A204.1 (cell line): Measurements from ENCODE around the gene APLP1.
"Not testable (repeated sequence)": the region's sequence is repeated elsewhere in the genome, so short reads cannot be mapped to it uniquely, and the experiment has no call there.

Source experiments
- FAIRE-seq: peaks from 2 replicates; lab custom pipeline; 2012; peaks lifted over from hg19 to GRCh38; lab: Jason Lieb, UNC

Gene APLP1

DNA sequence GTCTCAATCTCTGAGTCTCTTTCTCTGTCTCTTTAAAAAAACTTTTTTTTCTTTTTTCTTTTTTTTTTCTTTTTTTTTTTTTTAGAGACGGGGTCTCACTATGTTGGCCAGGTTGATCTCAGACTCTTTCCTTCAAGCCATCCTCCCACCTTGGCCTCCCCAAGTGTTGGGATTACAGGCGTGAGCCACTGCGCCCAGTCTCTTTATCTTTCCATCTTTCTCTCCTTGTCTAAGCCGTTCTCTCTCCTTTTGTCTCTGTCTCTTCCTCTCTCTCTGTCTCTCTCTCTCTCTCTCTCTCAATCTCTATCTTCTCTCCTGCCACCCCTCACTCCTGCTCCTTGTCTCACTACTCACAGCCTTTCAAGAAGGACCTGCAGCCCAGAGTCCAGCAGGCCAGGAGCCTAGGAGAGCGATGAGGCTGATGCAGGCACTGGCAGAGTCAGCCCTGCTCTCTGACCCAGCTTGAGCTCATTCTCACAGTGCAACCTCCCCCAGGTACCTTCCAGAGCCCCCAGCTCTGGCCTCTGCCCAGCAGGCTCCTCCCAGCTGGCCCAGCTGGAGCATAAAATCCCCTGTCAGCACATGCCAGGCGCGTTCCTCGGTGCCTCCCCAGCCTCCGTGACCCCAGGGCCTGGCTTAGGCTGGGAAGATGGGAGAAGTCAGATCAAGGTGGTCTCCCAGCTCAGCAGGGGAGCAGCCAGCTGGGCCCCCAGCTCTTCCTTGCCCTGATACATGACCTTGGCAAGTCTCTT lies 16.2 kb upstream of the APLP1 start, which contains the start of gene NPHS1:
Gene NPHS1, minus strand, starts transcription at position 476 of the 752 bp plus-strand sequence. CDS start 667 bp downstream, outside the sequence.
- FAIRE-seq, result no peak

- FAIRE-seq, result no peak
Observed at GRCh38 chr19:35853038-35853756, 15.2 kb upstream of the APLP1 start.

GRCh38 chr19:35856546-35857149 lies 11.7 kb upstream of the APLP1 start, which contains the start of gene KIRREL2:
KIRREL2 (plus strand) TSS chr19:35856911; CDS start chr19:35857120, 209 bp downstream.
- no peak for FAIRE-seq

DNA sequence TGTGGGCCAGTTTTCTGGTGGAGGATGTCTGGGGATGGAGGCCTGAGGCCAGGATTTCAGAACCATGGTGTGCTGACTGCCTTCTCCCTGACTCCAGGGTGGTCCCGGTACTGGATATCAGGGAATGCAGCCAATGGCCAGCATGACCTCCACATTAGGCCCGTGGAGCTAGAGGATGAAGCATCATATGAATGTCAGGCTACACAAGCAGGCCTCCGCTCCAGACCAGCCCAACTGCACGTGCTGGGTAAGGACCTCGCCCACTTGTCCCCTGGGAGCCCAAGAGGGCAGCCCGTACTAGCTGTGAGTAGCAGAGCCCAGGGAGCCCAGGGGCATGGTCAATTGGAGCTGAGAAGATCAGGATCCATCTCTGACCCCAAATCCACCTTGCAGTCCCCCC lies 10.1 kb upstream of the APLP1 start:
- FAIRE-seq, result no peak

GRCh38 chr19:35859414-35859813 lies 9.0 kb upstream of the APLP1 start:
- FAIRE-seq, result no peak

DNA sequence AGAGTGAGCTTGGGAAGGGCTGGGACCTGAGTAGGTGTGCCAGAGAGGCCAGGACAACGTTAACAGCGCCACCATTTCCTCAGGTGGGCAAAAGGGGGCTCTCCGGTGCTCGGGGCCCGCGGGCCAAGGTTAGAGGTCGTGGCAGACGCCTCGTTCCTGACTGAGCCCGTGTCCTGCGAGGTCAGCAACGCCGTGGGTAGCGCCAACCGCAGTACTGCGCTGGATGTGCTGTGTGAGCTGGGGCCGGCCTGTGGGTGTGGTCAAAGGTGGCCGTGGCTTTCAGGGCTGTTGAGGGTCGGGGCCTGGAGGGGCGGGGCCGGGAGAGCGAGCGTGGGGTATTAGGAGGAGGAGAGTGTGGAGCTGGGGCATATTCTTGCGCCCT lies 7.9 kb upstream of the APLP1 start:
- no peak for FAIRE-seq

GRCh38 chr19:35860818-35861639 lies 7.3 kb upstream of the APLP1 start:
- no peak for FAIRE-seq

DNA sequence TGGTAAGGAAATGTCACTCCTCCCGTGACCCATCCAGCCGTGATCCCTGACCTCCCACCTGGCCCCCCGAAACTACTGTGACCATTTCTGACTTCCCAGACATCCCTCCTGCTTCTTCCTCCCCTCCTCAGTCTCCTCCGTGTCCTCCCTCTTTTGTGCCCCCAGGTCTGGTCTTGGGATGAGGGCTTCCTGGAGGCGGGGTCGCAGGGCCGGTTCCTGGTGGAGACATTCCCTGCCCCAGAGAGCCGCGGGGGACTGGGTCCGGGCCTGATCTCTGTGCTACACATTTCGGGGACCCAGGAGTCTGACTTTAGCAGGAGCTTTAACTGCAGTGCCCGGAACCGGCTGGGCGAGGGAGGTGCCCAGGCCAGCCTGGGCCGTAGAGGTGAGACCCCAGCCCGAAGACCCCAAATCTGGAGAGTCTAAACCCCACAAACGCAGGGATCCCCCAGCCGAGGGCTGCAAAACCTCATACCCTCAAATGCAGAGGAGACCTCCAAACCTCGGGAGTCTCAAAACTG lies 6.7 kb upstream of the APLP1 start:
- FAIRE-seq, result no peak

DNA sequence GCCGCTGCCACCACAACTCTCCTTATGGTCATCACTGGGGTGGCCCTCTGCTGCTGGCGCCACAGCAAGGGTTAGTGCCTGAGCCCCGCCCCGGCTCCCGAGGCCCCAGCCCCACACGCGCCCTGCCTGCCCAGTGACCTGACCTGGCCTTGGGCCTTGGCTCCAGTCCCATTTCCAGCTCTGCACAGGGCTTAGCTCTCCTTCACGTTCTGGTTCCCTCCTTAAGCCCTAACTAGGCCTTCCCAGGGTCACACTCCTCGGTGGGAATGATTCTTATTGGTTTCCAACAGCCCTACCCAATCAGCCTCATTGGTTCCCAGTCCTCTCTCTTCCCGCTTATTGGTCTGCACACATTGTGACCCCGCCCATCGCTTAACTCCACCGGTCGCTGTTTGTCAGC lies 5.8 kb upstream of the APLP1 start:
- FAIRE-seq, result no peak

- FAIRE-seq, result no peak
Observed at GRCh38 chr19:35863018-35863417, 5.4 kb upstream of the APLP1 start.

DNA sequence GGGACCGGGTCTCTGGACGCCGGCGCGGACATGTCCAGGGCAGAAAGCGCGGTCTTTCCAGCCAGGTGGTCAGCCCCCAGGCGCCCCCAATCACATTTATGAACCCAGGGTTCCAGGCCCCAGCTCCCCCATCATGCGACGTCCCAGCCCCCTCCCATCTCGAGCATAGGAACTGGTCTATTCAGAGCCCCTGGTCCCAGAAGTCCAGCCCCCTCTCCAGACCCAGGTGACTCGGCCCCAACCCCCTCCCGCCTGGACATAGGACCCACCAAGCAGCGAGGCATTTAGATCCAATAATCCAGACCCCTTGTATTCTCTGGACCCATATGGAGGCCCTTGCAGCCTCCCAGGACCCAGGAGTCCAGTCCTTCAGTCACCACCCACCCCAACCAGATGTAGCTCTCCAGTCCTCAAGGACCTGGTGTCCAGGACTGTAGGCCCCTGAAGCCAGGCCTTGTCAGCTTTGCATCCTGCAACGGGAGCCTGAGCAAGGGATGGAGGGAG lies 501 bp downstream of the APLP1 start:
- FAIRE-seq, result no peak

DNA sequence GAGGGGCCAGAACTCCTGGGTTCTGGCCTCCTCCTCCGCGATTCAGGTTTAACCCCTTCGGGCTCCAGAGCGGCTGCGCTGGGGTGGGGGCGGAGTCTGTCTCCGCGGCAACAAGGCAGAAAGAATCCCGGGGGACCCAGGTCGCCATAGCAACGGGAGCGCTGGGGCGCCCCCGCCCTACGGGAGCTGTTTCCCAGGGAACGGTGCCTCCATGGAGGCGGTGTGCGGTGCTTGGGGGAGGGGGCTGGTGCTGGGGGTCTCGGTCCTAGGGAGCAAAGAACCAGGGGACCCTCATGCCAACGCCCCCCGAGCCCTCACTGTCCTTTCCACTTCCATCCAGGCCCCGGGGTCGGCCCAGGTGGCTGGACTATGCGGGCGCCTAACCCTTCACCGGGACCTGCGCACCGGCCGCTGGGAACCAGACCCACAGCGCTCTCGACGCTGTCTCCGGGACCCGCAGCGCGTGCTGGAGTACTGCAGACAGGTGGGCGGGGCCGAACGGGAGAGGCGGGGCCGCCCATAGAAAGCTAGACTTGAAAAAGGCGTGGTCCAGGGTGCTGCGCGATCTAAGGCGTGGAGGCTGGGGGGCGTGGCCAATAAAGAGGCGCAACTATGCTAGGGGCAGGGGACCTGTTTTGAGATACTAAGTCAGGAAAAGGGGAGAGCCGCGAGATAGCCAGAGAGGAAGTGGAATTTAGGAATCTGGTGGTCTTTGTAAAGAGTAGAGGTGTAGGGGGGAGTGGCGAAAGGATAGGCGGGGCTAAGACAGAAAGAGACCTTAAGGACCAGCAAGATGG lies 1.2 kb downstream of the APLP1 start:
- FAIRE-seq, result peak; percentile 79

GRCh38 chr19:35870124-35870736 lies 1.9 kb downstream of the APLP1 start:
- not testable (repeated sequence) for FAIRE-seq

GRCh38 chr19:35870798-35871197 lies 2.4 kb downstream of the APLP1 start:
- no peak for FAIRE-seq

GRCh38 chr19:35871611-35872010 lies 3.2 kb downstream of the APLP1 start:
- FAIRE-seq, result no peak

- no peak for FAIRE-seq
Observed at GRCh38 chr19:35872180-35872579, 3.8 kb downstream of the APLP1 start.

DNA sequence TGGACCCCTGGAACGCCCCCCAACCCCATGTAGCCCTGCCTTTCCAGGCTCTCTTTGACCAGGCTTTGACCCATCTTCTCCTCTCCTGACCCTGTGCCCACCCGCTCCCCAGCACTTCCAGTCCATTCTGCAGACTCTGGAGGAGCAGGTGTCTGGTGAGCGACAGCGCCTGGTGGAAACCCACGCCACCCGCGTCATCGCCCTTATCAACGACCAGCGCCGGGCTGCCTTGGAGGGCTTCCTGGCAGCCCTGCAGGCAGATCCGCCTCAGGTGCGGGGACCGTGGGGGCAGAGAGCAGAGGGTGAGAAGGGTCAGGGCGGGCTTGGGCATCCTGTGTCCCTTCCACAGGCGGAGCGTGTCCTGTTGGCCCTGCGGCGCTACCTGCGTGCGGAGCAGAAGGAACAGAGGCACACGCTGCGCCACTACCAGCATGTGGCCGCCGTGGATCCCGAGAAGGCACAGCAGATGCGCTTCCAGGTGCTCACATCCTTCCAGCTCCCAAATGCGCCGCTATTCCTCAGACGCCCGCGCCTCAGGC lies 6.1 kb downstream of the APLP1 start:
- no peak for FAIRE-seq

DNA sequence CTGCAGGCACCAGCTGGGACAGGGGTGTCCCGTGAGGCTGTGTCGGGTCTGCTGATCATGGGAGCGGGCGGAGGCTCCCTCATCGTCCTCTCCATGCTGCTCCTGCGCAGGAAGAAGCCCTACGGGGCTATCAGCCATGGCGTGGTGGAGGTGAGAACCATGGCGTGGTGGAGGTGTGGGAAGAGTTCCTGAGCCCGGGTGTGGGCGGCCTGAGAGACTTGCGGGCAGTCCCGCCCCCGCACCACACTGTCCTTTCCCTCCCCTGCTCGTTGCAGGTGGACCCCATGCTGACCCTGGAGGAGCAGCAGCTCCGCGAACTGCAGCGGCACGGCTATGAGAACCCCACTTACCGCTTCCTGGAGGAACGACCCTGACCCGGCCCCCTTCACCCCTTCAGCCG lies 10.7 kb downstream of the APLP1 start:
- no peak for FAIRE-seq

- no peak for FAIRE-seq
Observed at GRCh38 chr19:35879770-35880317, 11.5 kb downstream of the APLP1 start.
